Gastrocnemius medialis (tissue), 4 donors: ENCODE measurements around the gene RHEB. TPM values are rescaled to one million over a fixed set of nuclear protein-coding genes. Genes with fewer than 3 reads are reported as not detected.

Experiments
- ATAC-seq, 2 donors: fragments of 150-250 bp; one replicate each; pipeline ENCODE4 v1.9.1; 2016
- DNase-seq, 2 donors: peaks; one replicate each; pipeline ENCODE4 v3.0.0-alpha.2; 2019
- H3K27ac ChIP-seq, 4 donors: fragments of 200-600 bp; sonication (generic); 1 replicate in 1 of 4; 2 replicates in 3 of 4; pipeline ENCODE4 v1.5.1; 2016 to 2018; ENCODE audit warnings: mild to moderate bottlenecking in 2 of 4, moderate library complexity in 1 of 4
- H3K27me3 ChIP-seq, 3 donors: fragments of 200-600 bp; sonication (generic) in 2 of 3; 1 replicate in 1 of 3; 2 replicates in 2 of 3; pipeline versions ENCODE4 v1.5.1 to v1.6.0; 2016 to 2019; ENCODE audit warnings: mild to moderate bottlenecking in 1 of 3, moderate library complexity in 1 of 3
- H3K36me3 ChIP-seq, 2 donors: fragments of 200-600 bp; sonication (generic) in 1 of 2; one replicate each; pipeline ENCODE4 v1.5.1; 2017 to 2018
- H3K4me1 ChIP-seq, 2 donors: fragments of 200-600 bp; sonication (generic) in 1 of 2; one replicate each; pipeline ENCODE4 v1.5.1; 2016 to 2017; ENCODE audit warnings: mild to moderate bottlenecking in 2 of 2
- H3K4me3 ChIP-seq, 4 donors: fragments of 200-600 bp; sonication (generic) in 3 of 4; 1 replicate in 1 of 4; 2 replicates in 3 of 4; pipeline ENCODE4 v1.5.1; 2016 to 2019; ENCODE audit warnings: mild to moderate bottlenecking in 2 of 4
- H3K9me3 ChIP-seq, 3 donors: fragments of 200-600 bp; sonication (generic) in 2 of 3; 1 replicate in 1 of 3; 2 replicates in 2 of 3; pipeline ENCODE4 v1.5.1; 2016 to 2019
- POLR2A ChIP-seq, 2 donors: fragments of 450-650 bp; IDR thresholded peaks; one replicate each; pipeline ENCODE4 v1.6.1; 2017; ENCODE audit warnings: antibody characterized with exemption in 2 of 2, mild to moderate bottlenecking in 2 of 2, moderate library complexity in 2 of 2
- in situ Hi-C, 4 donors: fragments of 200-750 bp; cut with MboI; loops; one replicate each; pipeline versions ENCODE4 v1.15.0 to v1.8.0; 2017; ENCODE audit warnings: low sequenced_read_pairs in 4 of 4
- intact Hi-C: fragments of 100-400 bp; cut with DNase I; formaldehyde crosslinking; loops from one replicate; pipeline ENCODE4 v1.15.1; 2023; ENCODE audit warnings: low total_unique reads
- total RNA-seq, 4 donors: library from RNA; depleted of rRNA; stranded (reverse); fragments of >200 nt; gene quantifications; one replicate each; pipeline versions ENCODE4 v1.1.0 to v1.2.3, GENCODE V29; 2016
- TF ChIP-seq, protein P1 (sequence below), 5 experiments: fragments of 450-650 bp in 3 of 5; fragments of 200-600 bp in 2 of 5; sonication (generic) in 2 of 5; IDR thresholded peaks in 4 of 5; conservative IDR thresholded peaks in 1 of 5; 1 replicate in 4 of 5; 2 replicates in 1 of 5; pipeline ENCODE4 v1.5.1; 2016 to 2019; ENCODE audit warnings: antibody characterized with exemption in 5 of 5, mild to moderate bottlenecking in 3 of 5, moderate library complexity in 3 of 5

RHEB gene
- total RNA-seq, 4 donors from 2014 or later: 93.2 to 159 (median 124) TPM

DNA sequence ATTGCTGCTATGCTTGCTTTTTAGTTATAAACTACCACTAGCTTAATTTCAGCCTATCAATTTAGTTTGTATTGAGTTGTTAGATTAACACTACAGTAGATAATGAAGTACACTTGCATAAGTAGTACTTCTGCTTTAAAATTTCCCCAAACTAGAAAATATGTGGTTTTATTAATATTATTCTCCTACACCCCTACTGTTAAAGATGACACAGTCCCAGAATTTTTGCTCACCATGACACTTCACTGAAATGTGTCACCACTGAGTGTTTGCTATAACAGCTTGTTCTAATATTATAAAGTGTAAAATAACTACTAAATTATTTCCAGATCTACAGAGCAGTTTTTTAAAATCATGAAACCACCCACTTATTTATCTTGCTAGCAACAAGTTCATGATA, 31.6 kb downstream of the RHEB start:
- Histone ChIP-seq H3K4me3 (no peak overlapping the region), H3K4me1 (peaks cover 26 to 34% of the 10 kb centered on the region in 2 donors), H3K9me3 (no peaks in the 10 kb centered on the region), H3K27me3 (no peaks in the 10 kb centered on the region), H3K27ac (no peak overlapping the region), H3K36me3 (peaks cover 0 to 46% of the 10 kb centered on the region in 2 donors)
- TF ChIP-seq, protein P1, sequence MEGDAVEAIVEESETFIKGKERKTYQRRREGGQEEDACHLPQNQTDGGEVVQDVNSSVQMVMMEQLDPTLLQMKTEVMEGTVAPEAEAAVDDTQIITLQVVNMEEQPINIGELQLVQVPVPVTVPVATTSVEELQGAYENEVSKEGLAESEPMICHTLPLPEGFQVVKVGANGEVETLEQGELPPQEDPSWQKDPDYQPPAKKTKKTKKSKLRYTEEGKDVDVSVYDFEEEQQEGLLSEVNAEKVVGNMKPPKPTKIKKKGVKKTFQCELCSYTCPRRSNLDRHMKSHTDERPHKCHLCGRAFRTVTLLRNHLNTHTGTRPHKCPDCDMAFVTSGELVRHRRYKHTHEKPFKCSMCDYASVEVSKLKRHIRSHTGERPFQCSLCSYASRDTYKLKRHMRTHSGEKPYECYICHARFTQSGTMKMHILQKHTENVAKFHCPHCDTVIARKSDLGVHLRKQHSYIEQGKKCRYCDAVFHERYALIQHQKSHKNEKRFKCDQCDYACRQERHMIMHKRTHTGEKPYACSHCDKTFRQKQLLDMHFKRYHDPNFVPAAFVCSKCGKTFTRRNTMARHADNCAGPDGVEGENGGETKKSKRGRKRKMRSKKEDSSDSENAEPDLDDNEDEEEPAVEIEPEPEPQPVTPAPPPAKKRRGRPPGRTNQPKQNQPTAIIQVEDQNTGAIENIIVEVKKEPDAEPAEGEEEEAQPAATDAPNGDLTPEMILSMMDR (IDR thresholded peaks at IDR 0.05 in 4 of 5, conservative IDR thresholded peaks at IDR 0.05 in 1 of 5): no peak
- no peak for TF ChIP-seq POLR2A (IDR thresholded peaks at IDR 0.05)
- in situ Hi-C loops: no loop called here
- intact Hi-C loops: no loop called here
- ATAC-seq (no peak), DNase-seq (no peak)

DNA sequence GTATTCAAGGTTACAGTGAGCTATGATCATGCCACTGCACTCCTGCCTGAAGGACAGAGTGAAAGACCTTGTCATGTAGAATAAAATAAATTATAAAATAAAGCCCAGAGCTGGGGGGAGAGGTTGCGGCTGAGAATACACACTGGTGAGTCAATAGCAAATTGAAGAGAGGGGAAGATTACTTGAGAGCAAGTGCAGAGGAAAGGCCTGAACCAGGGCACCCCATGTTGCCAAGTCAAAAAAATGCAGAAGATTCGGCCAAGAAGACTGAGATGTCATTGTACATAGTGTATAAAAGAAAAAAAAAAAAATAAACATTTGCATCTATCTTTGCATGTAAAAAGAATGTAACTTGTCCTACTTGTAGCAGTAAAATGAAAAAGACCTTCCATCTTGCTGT, 32.5 kb downstream of the RHEB start:
- Histone ChIP-seq H3K4me1 (peaks cover 32 to 41% of the 10 kb centered on the region in 2 donors), H3K27me3 (no peaks in the 10 kb centered on the region), H3K9me3 (no peaks in the 10 kb centered on the region), H3K36me3 (peaks cover 0 to 51% of the 10 kb centered on the region in 2 donors), H3K4me3 (no peak overlapping the region), H3K27ac (no peak overlapping the region)
- in situ Hi-C loops (no loop called here), intact Hi-C loops (no loop called here)
- DNase-seq (no peak), ATAC-seq (no peak)
- TF ChIP-seq, protein P1 (IDR thresholded peaks at IDR 0.05 in 4 of 5, conservative IDR thresholded peaks at IDR 0.05 in 1 of 5): no peak
- TF ChIP-seq POLR2A (IDR thresholded peaks at IDR 0.05): no peak

DNA sequence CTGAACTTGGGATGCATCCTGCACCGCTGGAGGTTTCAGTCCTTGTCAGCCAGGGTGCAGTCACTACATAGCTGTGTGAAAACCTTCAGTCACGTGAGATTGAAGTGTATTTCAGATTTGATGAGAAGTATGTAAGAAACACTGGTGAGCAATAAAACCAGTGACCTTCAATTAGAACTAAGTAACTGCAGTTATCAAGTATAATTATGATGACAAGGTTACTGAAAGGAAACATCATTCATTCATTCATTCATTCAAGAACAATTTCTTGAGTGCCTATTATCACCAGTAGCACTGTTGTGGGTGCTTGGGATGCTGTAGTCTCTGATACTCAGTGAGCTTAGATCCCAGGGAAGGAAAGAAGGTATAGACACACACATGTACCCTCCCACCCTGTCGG, 33.6 kb downstream of the RHEB start:
- peaks cover 32 to 38% of the 10 kb centered on the region in 2 donors for H3K4me1 ChIP-seq
- no peak for ATAC-seq
- no peak for TF ChIP-seq POLR2A (IDR thresholded peaks at IDR 0.05)
- TF ChIP-seq, protein P1 (IDR thresholded peaks at IDR 0.05 in 4 of 5, conservative IDR thresholded peaks at IDR 0.05 in 1 of 5): no peak
- no peaks in the 10 kb centered on the region for H3K27me3 ChIP-seq
- peak overlapping the region in 1 of 4 donors; percentile 67 for H3K27ac ChIP-seq
- in situ Hi-C loops: no loop called here
- no peak overlapping the region for H3K4me3 ChIP-seq
- intact Hi-C loops: no loop called here
- H3K36me3 ChIP-seq: peaks cover 0 to 51% of the 10 kb centered on the region in 2 donors
- no peaks in the 10 kb centered on the region for H3K9me3 ChIP-seq
- no peak for DNase-seq

DNA sequence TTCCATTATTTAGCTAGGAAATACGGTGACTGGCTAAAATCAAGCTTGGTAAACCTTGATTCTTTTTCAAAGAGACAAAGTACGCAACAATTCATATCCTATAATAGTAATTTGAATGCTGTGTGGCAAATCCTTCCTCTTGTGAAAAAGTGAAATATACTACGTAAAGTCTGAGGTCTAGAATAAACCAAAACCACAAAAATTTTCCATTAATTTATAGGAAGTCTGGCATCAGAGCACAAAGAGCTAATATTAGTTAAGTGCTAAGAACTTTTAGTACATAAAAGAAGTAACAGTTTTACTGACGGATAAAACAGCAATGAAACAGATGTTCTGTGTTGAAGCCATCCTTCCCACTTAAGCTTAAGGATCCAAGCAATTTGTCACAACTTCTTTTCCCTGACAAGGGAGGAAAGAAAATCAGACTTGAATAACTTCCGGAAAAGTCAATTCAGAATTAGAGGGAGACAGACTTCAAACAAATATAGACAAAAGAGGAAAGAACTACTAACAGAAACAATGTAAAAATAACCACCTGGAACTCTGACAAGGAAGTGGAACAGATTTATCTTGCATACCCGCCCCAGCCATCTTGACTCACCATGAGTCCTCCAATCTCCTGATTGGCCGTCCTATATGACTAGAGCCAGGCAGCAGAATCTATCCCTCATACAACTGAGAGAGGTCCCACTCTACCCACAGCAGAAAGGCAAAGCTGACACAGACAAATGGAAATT, 34.6 kb downstream of the RHEB start:
- Histone ChIP-seq H3K4me1 (peaks cover 32 to 38% of the 10 kb centered on the region in 2 donors), H3K27ac (peak overlapping the region; percentile 47 to 72 (median 66)), H3K27me3 (no peaks in the 10 kb centered on the region), H3K4me3 (no peak overlapping the region), H3K36me3 (peaks cover 0 to 48% of the 10 kb centered on the region in 2 donors), H3K9me3 (no peaks in the 10 kb centered on the region)
- no peak for DNase-seq
- in situ Hi-C loops: no loop called here
- intact Hi-C loops: no loop called here
- TF ChIP-seq, protein P1 (IDR thresholded peaks at IDR 0.05 in 4 of 5, conservative IDR thresholded peaks at IDR 0.05 in 1 of 5): no peak
- TF ChIP-seq POLR2A (IDR thresholded peaks at IDR 0.05): no peak
- peak; percentile 32 to 51 for ATAC-seq

DNA sequence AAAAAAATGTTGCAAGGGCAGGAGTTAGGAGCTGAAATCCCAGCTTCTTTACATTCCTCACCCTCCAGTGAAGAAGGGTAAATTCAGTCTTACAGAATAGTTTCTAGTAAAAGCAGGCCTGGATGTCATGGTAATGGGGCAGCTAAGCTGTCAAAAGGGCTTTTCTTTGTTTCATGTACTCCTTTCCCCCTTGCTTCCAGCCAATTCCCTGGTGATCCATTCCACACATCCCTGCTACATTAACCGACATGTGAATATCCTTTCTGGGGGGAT, 36.0 kb downstream of the RHEB start:
- Histone ChIP-seq H3K27ac (peak overlapping the region; percentile 47 to 72 (median 66)), H3K36me3 (peaks cover 0 to 35% of the 10 kb centered on the region in 2 donors), H3K4me1 (peaks cover 28 to 34% of the 10 kb centered on the region in 2 donors), H3K9me3 (no peaks in the 10 kb centered on the region), H3K27me3 (no peaks in the 10 kb centered on the region), H3K4me3 (no peak overlapping the region)
- DNase-seq (no peak), ATAC-seq (no peak)
- intact Hi-C loops: no loop called here
- in situ Hi-C loops: no loop called here
- TF ChIP-seq, protein P1 (IDR thresholded peaks at IDR 0.05 in 4 of 5, conservative IDR thresholded peaks at IDR 0.05 in 1 of 5): no peak
- TF ChIP-seq POLR2A (IDR thresholded peaks at IDR 0.05): no peak
